Ishikawa (cell line): ENCODE measurements around the gene AARSD1.

Experiments
- CEBPB ChIP-seq: IDR thresholded peaks from 2 replicates; pipeline ENCODE4 v1.6.1; 2012
- CREB1 ChIP-seq: IDR thresholded peaks from 2 replicates; pipeline ENCODE4 v1.6.1; 2012; ENCODE audit warnings: low read depth
- EGR1 ChIP-seq: IDR thresholded peaks from 2 replicates; pipeline ENCODE4 v1.6.1; 2012
- EP300 ChIP-seq: IDR thresholded peaks from 2 replicates; pipeline ENCODE4 v1.6.1; 2012; ENCODE audit warnings: borderline replicate concordance
- FOXM1 ChIP-seq: IDR thresholded peaks from 2 replicates; pipeline ENCODE4 v1.6.1; 2012; ENCODE audit warnings: low read depth, borderline replicate concordance
- MAX ChIP-seq: IDR thresholded peaks from 2 replicates; pipeline ENCODE4 v1.6.1; 2012
- NFIC ChIP-seq: IDR thresholded peaks from 2 replicates; pipeline ENCODE4 v1.6.1; 2012
- RAD21 ChIP-seq: IDR thresholded peaks from 2 replicates; pipeline ENCODE4 v1.6.1; 2012; ENCODE audit warnings: low read depth
- REST ChIP-seq: IDR thresholded peaks from 2 replicates; pipeline ENCODE4 v1.6.1; 2012; ENCODE audit warnings: low read depth, mild to moderate bottlenecking
- TAF1 ChIP-seq: IDR thresholded peaks from 2 replicates; pipeline ENCODE4 v1.6.1; 2012; ENCODE audit warnings: low read depth, mild to moderate bottlenecking
- TCF12 ChIP-seq: IDR thresholded peaks from 2 replicates; pipeline ENCODE4 v1.6.1; 2012; ENCODE audit warnings: low read depth
- TEAD4 ChIP-seq: IDR thresholded peaks from 2 replicates; pipeline ENCODE4 v1.6.1; 2012
- USF1 ChIP-seq: IDR thresholded peaks from 2 replicates; pipeline ENCODE4 v1.6.1; 2012
- YY1 ChIP-seq: IDR thresholded peaks from 2 replicates; pipeline ENCODE4 v1.6.1; 2012; ENCODE audit warnings: low read depth
- ZBTB7A ChIP-seq: IDR thresholded peaks from 2 replicates; pipeline ENCODE4 v1.6.1; 2012; ENCODE audit warnings: low read depth

Gene AARSD1

GRCh38 chr17:42989726-42990652 lies 25.7 kb upstream of the AARSD1 start:
- TF ChIP-seq YY1 (no peak), ZBTB7A (no peak), RAD21 (no peak), TAF1 (no peak), MAX (no peak), CEBPB (no peak), EGR1 (no peak), USF1 (no peak), CREB1 (no peak), FOXM1 (no peak), EP300 (no peak), TEAD4 (no peak), NFIC (no peak), TCF12 (no peak)

- TF ChIP-seq EP300 (no peak), ZBTB7A (no peak), RAD21 (no peak), USF1 (no peak), TAF1 (no peak), TCF12 (no peak), MAX (no peak), CREB1 (no peak), EGR1 (no peak), TEAD4 (no peak), REST (no peak), YY1 (no peak), CEBPB (no peak), FOXM1 (no peak)
Measured at GRCh38 chr17:42989141-42989540, 24.9 kb upstream of the AARSD1 start.

- TF ChIP-seq NFIC (no peak), FOXM1 (no peak), RAD21 (no peak), CREB1 (no peak), YY1 (no peak), TEAD4 (no peak), TAF1 (no peak)
Measured at GRCh38 chr17:42985225-42985624, 21.0 kb upstream of the AARSD1 start.

- TF ChIP-seq FOXM1 (no peak), CEBPB (no peak), USF1 (no peak), TCF12 (no peak), EGR1 (no peak), MAX (no peak), TEAD4 (no peak), NFIC (no peak), YY1 (no peak), ZBTB7A (no peak), REST (no peak), EP300 (no peak), TAF1 (no peak), CREB1 (no peak), RAD21 (no peak)
Measured at GRCh38 chr17:42982266-42982665, 18.0 kb upstream of the AARSD1 start.

- TF ChIP-seq RAD21: peak; percentile 26; the same call in 1 of the 2 replicates
- TF ChIP-seq CEBPB: no peak
- TF ChIP-seq USF1: no peak
- TF ChIP-seq EGR1: no peak
- TF ChIP-seq REST: no peak
- TF ChIP-seq TAF1: 0 out of 2 replicates have a peak, but pooled peaks have one; percentile 34
- no peak for TF ChIP-seq YY1
- no peak for TF ChIP-seq NFIC
- TF ChIP-seq TCF12: no peak
- TF ChIP-seq EP300: no peak
- TF ChIP-seq TEAD4: no peak
- peak; percentile 87 for TF ChIP-seq MAX
- TF ChIP-seq ZBTB7A: no peak
- no peak for TF ChIP-seq FOXM1
- no peak for TF ChIP-seq CREB1
Measured at GRCh38 chr17:42980766-42981397, 16.6 kb upstream of the AARSD1 start.
